Measurements from ENCODE around the gene TRDN. TPM values are rescaled to one million over a fixed set of nuclear protein-coding genes. Genes with fewer than 3 reads are reported as not detected.

TRDN gene
- total RNA-seq, 1 experiment from 2014 or later, result 10.4 TPM

DNA sequence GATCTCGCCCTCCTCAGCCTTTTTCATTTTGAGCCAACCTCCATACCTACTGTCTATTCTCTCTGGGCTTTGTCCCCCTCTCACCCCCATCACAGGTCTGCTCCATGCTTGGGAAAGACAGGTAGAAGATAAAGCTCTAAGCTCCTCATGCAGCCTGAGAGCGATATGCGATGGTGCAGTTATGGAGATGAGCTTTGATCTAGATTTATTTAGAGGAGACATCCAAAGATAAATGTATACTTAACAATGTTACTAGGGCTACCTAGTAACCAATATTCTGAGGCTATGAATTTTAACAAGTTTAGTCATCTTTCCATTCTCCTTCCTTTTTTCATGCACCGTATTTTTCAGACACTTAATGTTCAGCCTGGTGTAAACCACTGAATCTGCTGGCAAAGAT is 95.3 kb downstream of the TRDN start:
- no peak for DNase-seq
- Histone ChIP-seq H2AK5ac (ENCODE audit: insufficient read length, low read length) (no peak overlapping the region), H2BK5ac (ENCODE audit: insufficient read length, low read length) (no peak overlapping the region), H3K23ac (ENCODE audit: insufficient read length, low read depth, low read length) (no peak overlapping the region), H4K5ac (ENCODE audit: insufficient read length, low read depth, low read length) (no peak overlapping the region), H3T11ph (ENCODE audit: low read length) (no peak overlapping the region), H3K18ac (ENCODE audit: insufficient read length, low read depth, low read length) (no peak overlapping the region), H3K27ac (ENCODE audit: insufficient read length, low read depth, low read length) (no peak overlapping the region), H2AFZ (ENCODE audit: low read length) (no peak overlapping the region), H2BK12ac (ENCODE audit: insufficient read length, low read depth, low read length) (no peak overlapping the region), H3K79me2 (ENCODE audit: insufficient read depth, low read length) (no peaks in the 10 kb centered on the region), H3K23me2 (ENCODE audit: insufficient read length, low read depth, low read length, poor library complexity, severe bottlenecking) (no peaks in the 10 kb centered on the region), H3K9me3 (ENCODE audit: control insufficient read depth, low read depth, low read length) (no peaks in the 10 kb centered on the region), H4K8ac (replicated peaks; ENCODE audit: insufficient read length, low read depth, low read length) (no peak overlapping the region), H2BK15ac (ENCODE audit: low read depth, low read length) (no peak overlapping the region), H3K79me1 (ENCODE audit: insufficient read depth, low read depth, low read length, poor library complexity, severe bottlenecking) (no peaks in the 10 kb centered on the region), H3K56ac (ENCODE audit: insufficient read length, low read depth, low read length) (no peak overlapping the region), H3K14ac (ENCODE audit: insufficient read depth, low read length) (no peak overlapping the region), H4K20me1 (ENCODE audit: control insufficient read depth, insufficient read depth, insufficient read length) (no peaks in the 10 kb centered on the region), H3K4ac (ENCODE audit: low read depth, low read length) (no peak overlapping the region), H3K9ac (ENCODE audit: extremely low read depth, insufficient read length, low read length) (no peak overlapping the region), H2BK120ac (ENCODE audit: low read depth, low read length, poor library complexity, severe bottlenecking) (no peak overlapping the region), H4K91ac (ENCODE audit: insufficient read length, low read depth, low read length) (no peak overlapping the region), H3K4me2 (ENCODE audit: insufficient read depth, insufficient read length, low read length) (no peak overlapping the region), H3K27me3 (ENCODE audit: insufficient read depth, low read length) (no peaks in the 10 kb centered on the region), H2BK20ac (ENCODE audit: low read depth, low read length, poor library complexity, severe bottlenecking) (no peak overlapping the region), H3K4me1 (ENCODE audit: insufficient read depth, low read length) (no peaks in the 10 kb centered on the region)
- Mint-ChIP-seq H3K27ac (no peak overlapping the region), H3K27me3 (ENCODE audit: low read depth) (no peaks in the 10 kb centered on the region; the same call in 1 of the 2 replicates), H3K9me3 (no peaks in the 10 kb centered on the region), H3K4me1 (no peaks in the 10 kb centered on the region), H3K36me3 (ENCODE audit: insufficient read depth in 1 of 3, low read depth in 3 of 3) (no peaks in the 10 kb centered on the region; a peak in 1 of 7 replicates), H3K4me3 (no peak overlapping the region)
- no CpG with 5 or more reads among the region's 4 CpGs for WGBS (ENCODE audit: extremely low coverage, insufficient read length, low lambda C conversion rate)
- no peak for TF ChIP-seq CTCF (conservative IDR thresholded peaks at IDR 0.05)
